ENCODE measurements around the gene PHTF2. TPM values are rescaled to one million over a fixed set of nuclear protein-coding genes. Genes with fewer than 3 reads are reported as not detected.

PHTF2 gene
- total RNA-seq, 1 donor from 2014 or later = 38.6 TPM

DNA sequence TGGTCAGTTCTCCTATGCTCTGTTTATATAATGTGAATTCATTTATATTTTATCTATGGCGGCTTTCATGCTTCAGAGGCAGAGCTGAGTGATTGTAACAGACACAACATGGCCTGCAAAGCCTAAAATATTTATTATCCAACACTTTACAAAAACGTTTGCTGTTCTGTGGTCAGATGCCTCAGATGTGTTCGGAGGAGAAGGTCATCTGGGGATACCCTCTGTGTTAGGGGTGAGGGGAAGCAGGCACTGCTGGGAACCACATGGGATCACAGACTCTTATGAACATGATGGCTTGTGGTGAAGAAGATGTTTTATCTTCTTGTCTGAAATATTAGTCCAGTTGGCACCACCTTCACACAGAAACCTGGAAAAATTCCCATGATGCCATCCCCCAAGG, 203.4 kb downstream of the PHTF2 start:
- Histone ChIP-seq H4K20me1 (ENCODE audit: low read depth) (no peaks in the 10 kb centered on the region), H3K27ac (no peak overlapping the region), H3K4me2 (no peak overlapping the region), H3K4me3 (no peak overlapping the region), H3K9me3 (ENCODE audit: low read depth) (no peaks in the 10 kb centered on the region), H2AFZ (replicated peaks) (no peak overlapping the region), H3K27me3 (no peaks in the 10 kb centered on the region), H3K4me1 (no peaks in the 10 kb centered on the region), H3K79me2 (ENCODE audit: low read depth) (no peaks in the 10 kb centered on the region), H3K9ac (no peak overlapping the region), H3F3A (ENCODE audit: low read depth) (no peaks in the 10 kb centered on the region), H3K36me3 (no peaks in the 10 kb centered on the region)
- Mint-ChIP-seq H3K4me3 (no peak overlapping the region), H3K27ac (no peak overlapping the region), H3K4me1 (no peaks in the 10 kb centered on the region), H3K27me3 (ENCODE audit: insufficient read depth, low read depth) (peaks cover 7% of the 10 kb centered on the region), H3K9me3 (peaks cover 6% of the 10 kb centered on the region), H3K36me3 (peaks cover 2% of the 10 kb centered on the region)
- no peak for TF ChIP-seq CTCF (IDR thresholded peaks at IDR 0.05)
- no peak for TF ChIP-seq EZH2phosphoT487 (IDR thresholded peaks at IDR 0.05)
- no peak for TF ChIP-seq EZH2 (IDR thresholded peaks at IDR 0.05)
- DNase-seq (ENCODE audit: low spot score) = no peak

- Histone ChIP-seq H3K9me3 (ENCODE audit: low read depth) (no peaks in the 10 kb centered on the region), H3K79me2 (ENCODE audit: low read depth) (no peaks in the 10 kb centered on the region), H3K27me3 (no peaks in the 10 kb centered on the region), H3K9ac (no peak overlapping the region), H3K4me3 (no peak overlapping the region), H3K4me2 (no peak overlapping the region), H3F3A (ENCODE audit: low read depth) (no peaks in the 10 kb centered on the region), H3K36me3 (no peaks in the 10 kb centered on the region), H4K20me1 (ENCODE audit: low read depth) (no peaks in the 10 kb centered on the region), H3K27ac (no peak overlapping the region), H2AFZ (replicated peaks) (peak overlapping the region; percentile 76), H3K4me1 (no peaks in the 10 kb centered on the region)
- no peak overlapping the region for H3K4me3 Mint-ChIP-seq
- no peak for DNase-seq (ENCODE audit: low spot score)
- peaks cover 2% of the 10 kb centered on the region for H3K36me3 Mint-ChIP-seq
- no peaks in the 10 kb centered on the region for H3K4me1 Mint-ChIP-seq
- TF ChIP-seq CTCF (IDR thresholded peaks at IDR 0.05) (no peak), EZH2phosphoT487 (IDR thresholded peaks at IDR 0.05) (no peak), EZH2 (IDR thresholded peaks at IDR 0.05) (no peak)
- peaks cover 6% of the 10 kb centered on the region for H3K9me3 Mint-ChIP-seq
- peaks cover 7% of the 10 kb centered on the region for H3K27me3 Mint-ChIP-seq (ENCODE audit: insufficient read depth, low read depth)
- no peak overlapping the region for H3K27ac Mint-ChIP-seq
Observed at GRCh38 chr7:78002715-78003114, 204.1 kb downstream of the PHTF2 start.

DNA sequence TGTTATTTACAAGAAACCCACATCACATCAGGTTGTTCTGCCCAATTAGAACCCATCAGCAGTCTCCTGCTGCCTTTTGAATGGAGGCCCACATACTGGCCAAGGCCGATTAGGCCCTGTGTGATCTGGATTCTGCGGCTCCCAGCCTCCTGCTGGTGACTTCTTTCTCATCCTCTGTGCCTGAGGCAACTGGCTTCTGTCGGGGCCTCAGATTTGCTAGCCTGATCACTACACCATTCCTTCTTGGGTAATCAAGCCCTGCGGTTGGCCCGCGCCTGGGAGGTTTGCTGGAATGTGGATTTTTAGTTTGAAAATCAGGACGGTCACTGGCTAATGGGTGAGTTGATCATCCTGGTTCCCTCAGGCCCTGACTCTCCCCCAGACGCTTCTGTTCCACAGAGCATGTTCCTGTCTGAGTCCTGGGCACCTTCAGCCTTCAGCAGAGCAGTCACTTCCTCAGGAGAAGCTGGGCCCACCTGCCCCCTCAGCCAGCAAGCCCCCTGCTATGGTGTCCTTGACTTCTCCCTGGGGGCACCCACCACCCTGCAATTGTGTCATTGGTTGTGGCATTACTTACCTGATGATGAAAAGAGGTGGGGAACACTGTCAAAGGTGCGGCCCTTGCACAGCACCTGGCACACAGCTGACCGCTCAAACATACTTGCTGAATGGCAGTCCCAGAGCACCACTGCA, 207.6 kb downstream of the PHTF2 start:
- H3K27me3 Mint-ChIP-seq (ENCODE audit: insufficient read depth, low read depth) = peaks cover 4% of the 10 kb centered on the region
- TF ChIP-seq CTCF (IDR thresholded peaks at IDR 0.05) (no peak), EZH2phosphoT487 (IDR thresholded peaks at IDR 0.05) (no peak), EZH2 (IDR thresholded peaks at IDR 0.05) (no peak)
- no peak overlapping the region for H3K4me3 Mint-ChIP-seq
- H3K36me3 Mint-ChIP-seq = peaks cover 2% of the 10 kb centered on the region
- peak; percentile 30 for DNase-seq (ENCODE audit: low spot score)
- Histone ChIP-seq H3K27me3 (no peaks in the 10 kb centered on the region), H3K79me2 (ENCODE audit: low read depth) (no peaks in the 10 kb centered on the region), H3K36me3 (no peaks in the 10 kb centered on the region), H3K4me2 (no peak overlapping the region), H3F3A (ENCODE audit: low read depth) (no peaks in the 10 kb centered on the region), H2AFZ (replicated peaks) (no peak overlapping the region), H3K9ac (no peak overlapping the region), H3K9me3 (ENCODE audit: low read depth) (no peaks in the 10 kb centered on the region), H3K4me1 (no peaks in the 10 kb centered on the region), H3K27ac (no peak overlapping the region), H4K20me1 (ENCODE audit: low read depth) (no peaks in the 10 kb centered on the region), H3K4me3 (no peak overlapping the region)
- H3K27ac Mint-ChIP-seq = no peak overlapping the region
- peaks cover 6% of the 10 kb centered on the region for H3K9me3 Mint-ChIP-seq
- H3K4me1 Mint-ChIP-seq = no peaks in the 10 kb centered on the region

Small RNA genes lying within 50 kb of the gene (small RNA-seq; reads per million reads assigned to genes)
- gene RF00019 = not detected

Other genes with a start within 250 kb of the PHTF2 start
- gene RSBN1L, start 102.3 kb upstream of the PHTF2 start, total RNA-seq (ENCODE audit: low replicate concordance) = 18.4 and 25.0 TPM in 2 replicates
- gene TMEM60, start 339 bp upstream of the PHTF2 start, total RNA-seq (ENCODE audit: low replicate concordance) = 36.8 and 42.8 TPM in 2 replicates